Right renal pelvis (tissue), 4 donors: Measurements from ENCODE around the gene FER1L5. TPM values are rescaled to one million over a fixed set of nuclear protein-coding genes. Genes with fewer than 3 reads are reported as not detected.

Experiments used
- DNase-seq, 4 donors: peaks; one replicate each; pipeline ENCODE4 v3.0.0-alpha.2; 2013; ENCODE audit warnings: low read depth in 4 of 4, low spot score in 3 of 4, missing footprints in 1 of 4
- polyA plus RNA-seq, 4 donors: library from polyadenylated mRNA; unstranded; fragments of 120-200 nt; gene quantifications; one replicate each; pipeline ENCODE4 v1.2.1, GENCODE V29; 2013; ENCODE audit not compliant: insufficient read length in 4 of 4

Gene FER1L5
- polyA plus RNA-seq, 4 donors: 0.82 to 1.2 (median 1.1) TPM

DNA sequence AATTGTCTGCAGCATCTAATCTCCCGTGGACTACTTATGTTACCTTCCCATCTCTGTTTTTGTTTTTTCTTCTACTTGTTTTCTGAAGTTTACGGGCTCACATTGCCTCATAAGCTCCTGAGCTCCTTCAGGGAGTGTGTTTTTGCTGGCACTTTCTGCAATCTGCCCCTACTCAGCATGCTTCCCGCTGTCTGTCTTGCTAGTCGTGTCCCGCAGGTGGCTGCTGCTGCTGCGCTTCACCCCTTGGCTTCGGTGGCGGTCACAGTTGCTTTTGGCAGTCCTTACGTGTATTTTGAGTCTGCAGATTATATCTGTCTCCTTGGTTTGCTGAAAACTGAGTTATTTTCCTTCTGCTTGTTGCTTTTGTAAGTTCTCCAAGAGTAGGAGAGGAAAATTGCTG is 37.3 kb downstream of the FER1L5 start:
- DNase-seq: no peak

DNA sequence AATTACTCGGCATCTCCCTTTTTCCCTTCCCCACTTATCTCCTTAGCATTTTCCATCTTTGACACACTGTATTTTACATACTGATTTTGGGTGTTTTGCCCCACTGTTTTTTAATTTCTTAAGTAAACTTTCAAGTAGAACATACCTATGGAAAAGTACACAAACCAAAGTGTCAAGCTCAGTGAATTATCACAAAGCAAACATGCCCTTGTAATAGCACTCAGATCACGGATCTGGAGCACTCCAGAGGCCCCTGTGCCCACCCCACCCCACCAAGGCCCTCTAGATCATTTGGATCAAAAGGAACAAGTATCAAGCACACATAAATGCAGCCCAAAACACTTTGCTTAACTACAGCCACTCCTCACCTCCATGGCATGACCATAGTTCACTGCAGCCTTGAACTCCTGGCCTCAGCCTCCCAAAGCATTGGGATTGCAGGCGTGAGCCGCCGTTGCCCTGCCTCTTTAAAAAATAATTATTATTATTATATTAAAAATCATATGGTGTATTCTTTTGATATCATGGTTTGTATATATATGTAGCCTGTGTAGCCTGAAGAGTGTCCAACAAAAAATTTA is 38.1 kb downstream of the FER1L5 start:
- no peak for DNase-seq

DNA sequence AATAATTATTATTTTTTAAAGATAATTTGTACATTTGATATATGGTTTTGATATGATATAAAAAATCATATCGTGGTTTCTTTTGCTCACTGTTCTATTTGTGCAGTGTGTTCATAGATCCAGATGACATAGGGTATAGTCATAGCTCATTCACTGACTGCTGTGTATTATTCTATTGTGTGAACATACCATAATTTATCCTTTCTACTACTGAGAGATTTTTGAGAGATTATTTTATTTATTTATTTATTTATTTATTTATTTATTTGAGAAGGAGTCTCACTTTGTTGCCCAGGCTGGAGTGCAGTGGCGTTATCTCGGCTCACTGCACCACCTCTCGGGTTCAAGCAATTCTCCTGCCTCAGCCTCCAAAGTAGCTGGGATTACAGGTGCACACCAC is 39.0 kb downstream of the FER1L5 start:
- DNase-seq: no peak

DNA sequence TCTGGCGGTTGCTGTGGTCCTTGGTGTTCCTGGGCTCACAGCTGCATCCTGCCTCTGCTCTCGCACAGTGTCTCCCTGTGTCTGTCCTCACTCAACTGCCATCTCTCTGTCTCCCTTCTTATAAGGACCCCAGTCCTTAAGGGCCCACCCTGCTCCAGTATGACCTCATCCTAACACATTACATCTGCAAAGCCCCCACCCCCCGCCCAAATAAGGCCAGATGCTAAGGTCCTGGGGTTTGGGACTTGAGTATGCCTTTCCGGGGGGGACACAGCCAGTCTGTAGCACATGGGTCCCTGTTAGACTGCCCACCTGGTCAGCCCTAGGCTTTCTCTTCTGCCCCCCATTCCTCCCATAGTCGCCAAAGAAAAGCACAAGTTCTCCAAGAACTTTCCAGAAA is 40.7 kb downstream of the FER1L5 start:
- no peak for DNase-seq

DNA sequence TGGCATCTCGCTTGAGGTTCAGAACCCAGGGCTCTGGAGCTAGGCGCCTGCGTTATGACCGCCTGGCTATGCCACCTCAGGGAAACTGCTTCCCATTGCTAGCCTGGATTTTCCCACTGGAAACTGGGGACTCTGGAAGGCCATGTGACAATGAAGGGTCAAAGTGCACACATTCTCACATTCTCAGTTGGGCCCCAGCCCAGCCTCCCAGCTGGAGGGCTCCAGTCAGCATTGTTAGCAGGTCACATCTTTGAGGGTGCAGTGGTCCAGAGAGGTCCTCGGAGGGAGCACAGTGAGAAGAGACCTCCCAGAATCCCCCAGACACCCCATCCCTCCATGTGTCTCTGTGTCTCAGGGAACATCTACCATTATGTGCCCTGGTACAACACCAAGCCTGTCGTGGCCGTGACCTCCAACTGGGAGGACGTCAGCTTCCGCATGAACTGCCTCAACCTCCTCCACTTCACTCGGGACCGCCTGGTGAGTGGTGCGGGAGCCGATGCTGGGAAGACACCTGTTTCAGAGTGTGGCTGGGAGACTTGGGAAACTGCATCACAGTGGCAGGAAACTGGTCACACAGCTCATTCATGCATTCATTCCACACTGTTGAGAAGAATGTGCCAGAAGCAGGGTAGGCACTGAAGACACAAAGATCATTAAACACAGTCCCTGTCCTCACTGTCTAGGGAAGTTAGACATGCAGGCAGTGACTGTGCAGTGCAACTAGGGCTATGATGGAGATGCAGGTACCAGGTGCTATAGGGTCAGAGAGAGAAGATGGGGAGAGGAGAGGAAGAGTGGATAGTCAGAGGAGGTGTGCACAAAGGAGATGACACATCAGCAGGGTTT is 41.6 kb downstream of the FER1L5 start:
- no peak for DNase-seq

DNA sequence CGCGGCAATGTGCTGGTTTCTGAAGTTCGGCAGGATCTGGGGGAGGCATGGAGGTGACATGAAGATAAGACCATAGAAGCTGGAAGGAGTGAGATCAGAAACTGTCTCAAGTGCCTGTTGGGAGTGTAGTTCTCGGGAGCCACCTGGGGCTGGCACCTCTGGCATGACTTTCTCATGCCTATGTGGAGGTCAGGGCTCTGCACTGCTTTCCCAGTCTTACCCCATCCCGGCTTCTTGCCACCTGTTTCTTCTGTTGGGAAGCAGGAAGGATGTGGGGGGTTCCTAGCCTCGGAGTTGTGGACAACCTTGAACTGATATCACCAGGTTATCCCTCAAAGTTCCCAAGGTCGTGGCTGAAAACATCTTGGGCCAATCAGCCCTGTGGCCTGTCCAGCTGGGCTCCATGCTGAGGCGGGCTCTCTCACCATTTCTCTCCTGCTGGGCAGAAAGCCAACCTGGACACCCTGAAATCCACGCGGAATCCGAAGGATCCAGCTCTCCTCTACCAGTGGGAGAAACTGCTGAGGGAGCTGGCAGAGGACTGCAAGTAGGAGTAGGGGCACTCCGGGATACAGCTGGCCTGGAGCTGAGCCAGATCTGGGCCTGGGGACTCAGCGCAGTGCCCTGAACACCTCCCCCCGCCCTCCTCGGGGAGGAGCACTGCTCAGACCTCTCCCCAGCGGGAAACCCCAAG is 42.5 kb downstream of the FER1L5 start:
- DNase-seq: peak in 1 of 4 donors; percentile 5

DNA sequence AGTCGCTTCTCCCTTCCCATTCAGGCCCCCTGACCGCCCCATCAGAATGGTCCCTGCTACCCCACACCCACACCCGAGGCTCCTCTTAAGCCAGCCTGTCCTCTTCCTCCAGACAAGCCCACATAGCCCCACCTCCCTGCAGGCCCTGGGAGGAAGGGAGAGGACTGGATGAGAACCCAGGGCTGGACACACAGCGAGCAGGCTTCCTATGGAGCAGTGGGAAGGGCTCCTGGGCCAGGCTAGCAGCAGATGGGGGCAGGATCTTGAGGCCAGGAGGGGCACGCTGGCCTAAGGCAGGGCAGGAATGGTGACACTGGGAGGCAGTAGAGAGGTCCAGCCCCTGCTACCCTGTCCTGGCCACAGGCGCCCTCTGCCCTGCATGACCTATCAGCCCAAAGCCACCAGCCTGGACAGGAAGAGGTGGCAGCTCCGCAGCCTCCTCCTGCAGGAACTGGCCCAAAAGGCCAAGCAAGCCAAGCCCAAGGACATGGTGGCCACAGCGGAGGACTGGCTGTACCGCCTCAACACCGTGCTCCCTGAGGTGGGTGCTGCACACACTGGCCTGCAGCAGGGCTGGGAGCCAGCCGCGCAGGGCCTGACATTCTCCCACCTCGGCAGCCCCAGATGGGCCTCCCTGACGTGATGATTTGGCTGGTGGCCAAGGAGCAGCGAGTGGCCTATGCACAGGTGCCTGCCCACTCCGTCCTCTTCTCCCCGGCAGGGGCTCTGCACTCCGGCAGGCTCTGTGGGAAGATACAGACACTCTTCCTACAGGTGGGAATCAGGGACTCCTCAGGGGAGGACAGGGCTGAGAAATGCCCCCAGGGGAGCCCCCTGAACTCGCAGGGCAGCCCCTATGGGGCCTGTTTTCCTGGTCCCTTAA is 43.3 kb downstream of the FER1L5 start:
- peak in 1 of 4 donors; percentile 47 for DNase-seq

DNA sequence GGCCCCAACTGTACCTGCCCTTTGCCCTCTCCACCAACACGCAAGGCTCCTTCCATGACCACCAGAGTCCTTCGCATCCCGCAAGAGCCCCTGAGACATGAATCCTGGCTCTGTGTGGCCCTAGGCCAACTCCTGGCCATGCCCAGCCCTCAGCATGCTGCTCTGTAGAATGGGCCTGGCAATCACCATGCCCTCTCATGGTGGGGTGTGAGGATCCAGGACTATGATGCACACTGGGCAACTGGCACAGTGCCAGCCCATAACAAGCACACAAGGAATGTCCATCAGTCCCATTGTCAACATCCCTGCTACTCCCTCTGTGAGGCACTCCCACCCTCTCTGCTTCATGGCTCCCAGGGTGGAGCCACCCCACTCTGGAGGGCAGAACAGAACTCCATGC is 44.7 kb downstream of the FER1L5 start:
- no peak for DNase-seq

DNA sequence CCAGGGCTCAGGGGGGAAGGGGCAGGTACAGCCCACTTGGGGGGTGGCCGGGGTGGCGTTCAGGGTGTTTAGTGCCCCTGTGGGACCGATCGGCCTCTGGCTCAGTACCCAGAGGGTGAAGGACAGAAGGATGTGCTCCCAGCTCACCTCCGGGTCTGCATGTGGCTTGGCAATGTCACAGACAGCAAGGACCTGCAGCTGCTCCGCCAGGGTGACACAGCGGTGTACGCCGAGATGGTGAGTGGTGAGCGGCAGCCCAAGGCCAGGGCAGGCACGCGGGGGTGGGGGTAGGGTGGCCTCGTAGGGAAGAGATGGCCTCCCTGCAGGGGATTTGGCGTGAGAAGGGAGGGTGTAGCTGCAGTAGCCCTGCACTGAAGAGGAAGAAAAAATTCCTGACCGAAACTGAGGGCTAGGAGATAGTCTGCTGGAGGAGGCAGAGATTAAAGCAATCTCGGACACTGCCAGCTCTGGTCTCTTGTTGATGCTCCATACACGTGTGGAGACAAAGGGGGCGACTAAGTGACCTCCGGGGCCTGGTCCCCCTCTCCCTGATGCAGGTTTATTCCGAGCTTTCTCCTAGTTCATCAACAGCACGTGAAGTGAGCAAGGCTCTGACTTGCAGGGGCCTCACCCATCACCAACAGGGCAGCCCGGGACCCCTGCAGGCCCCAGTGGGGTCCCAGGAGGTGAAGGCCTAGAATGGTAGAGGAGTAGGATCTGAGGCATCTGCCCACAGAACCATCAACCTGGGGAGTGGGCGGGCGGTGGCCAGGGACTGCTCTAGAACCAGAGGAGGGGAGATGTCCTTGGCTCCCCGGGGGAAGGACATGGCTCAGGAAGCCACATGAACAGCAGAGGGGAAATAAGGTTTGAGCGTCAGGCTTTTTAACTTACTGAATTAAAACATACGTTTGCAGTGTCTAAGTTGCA is 45.4 kb downstream of the FER1L5 start:
- no peak for DNase-seq

DNA sequence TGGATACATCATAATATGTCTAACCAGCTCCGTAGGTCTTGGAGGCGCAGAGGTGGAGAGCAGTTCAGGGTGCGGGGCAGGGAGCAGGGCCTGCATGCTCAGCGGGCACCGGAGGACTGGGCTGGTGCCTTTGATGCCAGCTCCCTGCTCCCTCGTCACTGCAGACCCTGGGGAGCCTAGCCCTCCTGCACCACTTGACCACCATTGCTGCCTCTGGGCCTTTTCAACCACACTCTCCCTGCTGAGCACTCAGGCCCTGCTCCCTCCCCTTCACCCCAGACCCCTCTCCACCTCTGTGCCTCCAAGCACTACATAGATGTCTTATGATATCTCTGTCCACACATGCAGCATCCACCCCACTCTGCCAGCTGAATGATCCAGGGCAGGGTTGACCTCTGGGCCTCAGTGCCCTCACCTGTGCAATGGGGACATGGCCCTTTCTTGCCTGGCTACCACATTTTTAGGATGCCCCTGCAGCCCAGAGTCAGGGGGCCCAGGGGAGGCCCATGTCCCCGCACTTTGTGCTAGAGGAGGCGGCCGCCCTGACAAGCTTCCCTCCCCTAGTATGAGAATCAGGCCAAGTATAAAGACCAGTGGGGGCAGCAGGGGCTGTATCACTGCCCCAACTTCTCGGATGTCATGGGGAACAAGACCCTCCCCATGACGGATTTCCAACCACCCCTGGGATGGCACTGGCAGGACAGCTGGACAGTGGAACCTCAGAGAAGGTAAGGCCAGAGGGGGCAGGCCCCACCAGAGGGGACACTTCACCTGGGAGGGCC is 46.3 kb downstream of the FER1L5 start:
- DNase-seq: no peak

DNA sequence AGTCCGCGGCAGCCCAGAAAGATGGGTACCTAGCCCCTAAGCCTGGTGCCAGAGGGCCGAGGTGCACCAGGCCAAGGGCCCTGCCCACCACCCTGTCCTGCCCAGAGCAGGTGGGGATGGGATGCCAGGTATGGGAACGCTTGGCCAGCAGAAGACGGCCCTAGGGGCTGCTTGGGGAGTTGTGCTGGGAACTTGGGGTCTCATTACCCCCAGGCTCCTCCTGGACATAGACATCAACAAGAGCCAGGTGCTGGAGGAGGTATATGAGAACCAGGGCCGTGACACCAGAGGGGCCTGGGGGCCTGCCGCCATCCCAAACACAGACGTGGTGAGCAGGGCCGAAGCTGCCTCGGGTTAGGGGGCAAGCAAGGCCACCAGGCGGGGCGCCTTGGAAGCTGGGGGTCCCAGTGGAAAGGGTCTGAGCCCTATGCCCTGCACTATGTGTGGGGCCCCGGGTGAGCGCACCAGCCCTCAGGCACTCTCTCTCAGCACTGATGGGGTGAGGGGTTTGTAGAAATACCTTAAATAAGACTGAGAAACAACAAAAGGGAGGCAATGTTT is 46.9 kb downstream of the FER1L5 start:
- no peak for DNase-seq

DNA sequence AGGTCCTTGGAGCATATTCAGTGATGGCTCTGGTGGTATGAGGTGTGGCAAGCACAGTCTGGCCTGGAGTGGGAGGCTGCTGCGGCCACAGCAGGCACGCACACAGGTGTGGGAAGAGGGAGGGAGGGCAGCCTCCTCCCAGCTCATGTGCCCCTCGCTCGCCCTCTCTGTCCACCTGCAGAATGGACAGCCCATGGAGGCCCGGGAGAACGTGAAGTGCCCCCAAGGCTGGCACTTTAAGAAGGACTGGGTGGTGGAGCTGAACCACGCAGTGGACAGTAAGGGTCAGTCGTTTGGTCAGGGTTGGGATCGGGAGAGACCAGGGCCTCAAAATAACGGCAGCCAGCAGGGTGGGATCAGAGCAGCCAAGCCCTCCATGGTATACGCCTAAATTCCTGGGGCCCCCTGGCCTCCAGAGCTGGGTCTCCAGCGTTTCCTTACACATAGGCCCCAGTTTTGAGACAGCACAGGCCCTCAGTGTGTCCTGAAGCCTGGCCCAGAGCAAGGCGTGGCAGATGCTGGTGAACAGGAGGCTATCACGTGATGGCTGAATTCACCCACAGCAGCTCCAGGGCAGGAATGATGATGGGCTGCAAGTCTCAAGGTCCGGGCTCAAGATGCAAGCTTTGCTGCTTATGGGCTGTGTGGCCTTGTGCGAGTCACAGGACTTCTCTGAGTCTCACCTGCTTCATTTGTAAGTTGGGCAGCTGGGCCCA is 47.9 kb downstream of the FER1L5 start:
- no peak for DNase-seq

DNA sequence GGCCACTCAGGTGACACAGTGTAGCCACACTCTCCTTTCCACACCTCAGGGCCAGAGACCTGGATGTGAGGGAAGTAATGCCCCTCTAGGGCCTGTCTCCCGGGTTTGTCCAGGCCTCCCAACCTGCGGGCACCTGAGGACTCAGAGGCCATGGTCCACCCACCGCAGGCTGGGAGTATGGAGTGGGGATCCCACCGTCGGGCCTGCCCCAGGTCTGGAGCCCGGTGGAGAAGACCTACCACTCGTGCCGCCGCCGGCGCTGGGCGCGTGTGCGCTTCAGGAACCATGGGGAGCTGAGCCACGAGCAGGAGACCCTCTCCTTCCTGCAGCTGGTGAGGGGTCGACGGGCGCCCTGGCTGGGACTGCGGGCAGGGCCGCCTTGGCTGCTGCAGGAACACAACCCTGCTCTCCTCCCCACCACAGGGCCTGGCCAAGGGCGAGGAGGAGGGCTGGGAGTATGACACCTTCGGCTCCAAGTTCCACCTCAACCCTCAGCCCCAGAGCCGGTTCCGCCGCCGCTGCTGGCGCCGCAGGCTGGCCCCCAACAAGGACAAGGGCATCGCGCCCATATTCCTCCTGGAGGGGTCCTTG is 48.6 kb downstream of the FER1L5 start:
- DNase-seq: no peak

DNA sequence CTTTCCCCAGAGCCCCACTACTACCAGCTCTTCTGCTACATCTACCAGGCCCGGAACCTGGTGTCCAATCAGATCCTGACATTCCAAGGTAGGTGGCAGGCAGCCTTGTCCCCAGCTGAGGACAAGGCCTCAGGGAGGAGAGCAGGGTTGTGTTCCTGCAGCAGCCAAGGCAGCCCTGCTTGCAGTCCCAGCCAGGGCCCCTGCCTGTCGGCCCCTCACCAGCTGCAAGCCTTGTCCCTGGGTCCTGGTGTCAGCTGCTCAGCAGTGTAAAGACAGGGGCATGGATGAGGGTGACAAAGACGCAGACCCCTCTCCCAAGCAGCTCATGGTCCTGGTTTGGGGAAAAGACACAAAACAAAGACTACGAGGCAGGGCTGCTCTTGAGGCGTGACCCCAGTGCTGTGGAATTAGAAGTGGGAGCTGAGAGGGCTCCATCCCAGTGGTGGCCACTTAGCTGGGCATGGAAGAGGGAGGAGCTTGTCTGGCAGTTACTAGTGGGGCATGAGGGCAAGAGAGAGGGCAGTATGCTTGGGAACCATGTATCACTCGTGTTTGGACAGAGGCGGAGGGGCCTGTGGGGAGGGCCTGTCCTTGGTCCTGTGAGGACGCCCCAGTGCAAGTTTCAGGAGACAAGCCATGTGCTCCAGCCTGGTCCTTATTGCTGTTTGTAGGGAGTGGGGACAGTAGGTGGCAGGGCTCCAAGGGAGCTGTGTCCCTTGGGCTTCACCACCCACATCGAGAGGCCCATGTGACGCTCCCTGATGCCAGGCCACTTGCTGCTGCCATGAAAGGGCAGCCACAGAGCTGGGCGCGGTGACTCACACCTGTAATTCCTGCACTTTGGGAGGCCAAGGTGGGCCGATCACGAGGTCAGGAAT is 49.8 kb downstream of the FER1L5 start:
- no peak for DNase-seq

DNA sequence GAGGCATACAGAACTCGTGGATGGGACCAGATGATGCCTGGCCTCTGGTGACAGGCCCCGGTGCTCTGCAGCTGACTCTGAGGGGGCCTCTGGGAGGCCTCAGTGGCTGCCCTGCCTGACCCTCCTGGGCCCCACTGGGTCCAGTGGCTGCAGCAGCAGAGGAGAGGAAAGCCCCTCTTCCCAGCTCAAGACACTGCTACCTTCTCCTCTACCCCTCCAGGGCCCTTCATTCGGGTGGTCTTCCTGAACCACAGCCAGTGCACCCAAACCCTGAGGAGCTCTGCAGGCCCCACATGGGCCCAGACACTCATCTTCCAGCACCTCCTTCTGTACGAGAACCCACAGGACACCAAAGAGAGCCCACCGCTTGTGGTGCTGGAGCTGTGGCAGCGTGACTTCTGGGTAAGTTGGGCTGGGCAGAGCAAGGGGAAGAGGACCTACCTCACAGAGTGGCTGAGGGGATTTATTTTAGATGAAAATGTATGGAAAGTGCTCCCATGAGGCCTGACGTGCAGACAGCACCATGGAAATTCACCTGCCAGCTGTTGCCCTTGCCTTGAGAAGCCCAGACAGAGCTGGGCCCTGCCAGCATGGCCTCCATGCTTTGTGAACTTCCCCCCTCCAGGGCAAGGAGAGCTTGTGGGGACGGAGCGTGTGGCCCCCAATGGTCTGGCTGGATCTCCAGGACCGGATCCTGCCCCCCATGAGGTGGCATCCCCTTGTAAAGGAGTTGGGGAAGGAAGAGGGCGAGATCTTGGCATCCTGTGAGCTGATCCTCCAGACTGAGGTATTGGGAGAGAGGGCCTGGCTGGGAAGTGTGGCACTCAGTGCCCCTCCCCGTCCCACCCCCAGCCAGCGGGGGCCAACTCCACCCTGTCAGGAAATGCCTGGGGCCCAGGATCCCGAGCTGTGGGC is 51.0 kb downstream of the FER1L5 start:
- DNase-seq: no peak

DNA sequence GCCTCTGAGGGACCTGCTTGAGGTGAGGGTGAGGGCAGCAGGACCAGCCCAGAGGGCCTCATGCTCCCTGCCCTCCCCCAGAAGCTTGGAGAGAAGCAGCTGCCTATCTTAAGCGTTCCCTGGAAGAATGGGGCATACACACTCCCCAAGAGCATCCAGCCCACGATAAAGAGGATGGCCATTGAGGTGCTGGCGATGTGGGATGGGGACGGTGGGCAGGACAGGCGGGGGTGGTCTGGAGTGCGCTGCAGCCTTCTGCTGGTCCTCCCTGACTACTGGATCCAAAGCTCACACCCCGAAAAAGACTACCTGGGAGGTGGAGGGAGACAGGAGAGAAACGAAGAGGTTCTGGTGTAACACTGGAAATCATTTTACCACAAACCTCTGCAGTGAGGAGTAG is 51.7 kb downstream of the FER1L5 start:
- DNase-seq: no peak
